Effector memory CD8-positive, alpha-beta T cell (primary cell): ENCODE results near the gene HS6ST3.

ENCODE experiments used
- ATAC-seq: fragments of 150-1000 bp; cut with Tn5 transposase; replicated peaks from 2 replicates; pipeline ENCODE4 v1.10.0; 2021; ENCODE audit warnings: mild to moderate bottlenecking, moderate library complexity
- DNase-seq, 3 experiments: peaks; one replicate each; pipeline ENCODE4 v3.0.0; 2021
- H3K27ac Mint-ChIP-seq, 2 donors: one replicate each; pipeline ENCODE4 v1.8.0; 2022; ENCODE audit warnings: mild to moderate bottlenecking in 2 of 2, mixed read lengths in 2 of 2, moderate library complexity in 2 of 2
- H3K27me3 Mint-ChIP-seq, 2 donors: one replicate each; pipeline ENCODE4 v1.8.0; 2022; ENCODE audit warnings: mixed read lengths in 2 of 2
- H3K36me3 Mint-ChIP-seq: one replicate; pipeline ENCODE4 v1.8.0; 2022; ENCODE audit warnings: mild to moderate bottlenecking, moderate library complexity, mixed read lengths; ENCODE audit not compliant: insufficient read depth
- H3K4me1 Mint-ChIP-seq, 2 donors: one replicate each; pipeline ENCODE4 v1.8.0; 2022; ENCODE audit warnings: low read depth in 2 of 2, mixed read lengths in 2 of 2
- H3K4me3 Mint-ChIP-seq, 2 donors: one replicate each; pipeline ENCODE4 v1.8.0; 2022; ENCODE audit warnings: mild to moderate bottlenecking in 2 of 2, mixed read lengths in 2 of 2, moderate library complexity in 2 of 2
- H3K9me3 Mint-ChIP-seq, 2 donors: one replicate each; pipeline ENCODE4 v1.8.0; 2022; ENCODE audit warnings: mixed read lengths in 2 of 2

The HS6ST3 gene

DNA sequence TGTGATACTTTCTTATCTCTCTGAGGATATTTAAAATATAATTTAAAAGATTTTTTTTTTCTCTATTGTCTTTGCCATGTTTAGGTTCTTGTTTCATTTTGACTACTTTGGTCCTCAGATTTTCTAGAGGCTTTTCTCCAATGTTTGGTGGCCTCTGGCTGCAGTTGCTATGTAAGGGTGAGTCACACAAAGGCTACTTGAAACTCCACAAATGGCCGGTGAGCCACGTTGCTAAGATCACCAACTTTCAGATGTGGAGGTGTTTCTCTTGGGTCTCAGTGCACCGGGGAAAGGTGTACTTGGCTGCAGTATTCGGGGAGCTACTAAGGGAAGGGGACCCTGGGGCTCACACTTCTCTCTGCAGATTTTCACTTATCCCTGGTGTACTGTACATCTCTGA lies 248.1 kb downstream of the HS6ST3 start:
- peaks cover 17 to 18% of the 10 kb centered on the region in 2 donors for H3K9me3 Mint-ChIP-seq
- ATAC-seq (no peak), DNase-seq (no peak)
- H3K36me3 Mint-ChIP-seq, result no peaks in the 10 kb centered on the region
- no peak overlapping the region for H3K27ac Mint-ChIP-seq
- no peaks in the 10 kb centered on the region for H3K27me3 Mint-ChIP-seq
- no peak overlapping the region for H3K4me3 Mint-ChIP-seq
- H3K4me1 Mint-ChIP-seq, result no peaks in the 10 kb centered on the region

DNA sequence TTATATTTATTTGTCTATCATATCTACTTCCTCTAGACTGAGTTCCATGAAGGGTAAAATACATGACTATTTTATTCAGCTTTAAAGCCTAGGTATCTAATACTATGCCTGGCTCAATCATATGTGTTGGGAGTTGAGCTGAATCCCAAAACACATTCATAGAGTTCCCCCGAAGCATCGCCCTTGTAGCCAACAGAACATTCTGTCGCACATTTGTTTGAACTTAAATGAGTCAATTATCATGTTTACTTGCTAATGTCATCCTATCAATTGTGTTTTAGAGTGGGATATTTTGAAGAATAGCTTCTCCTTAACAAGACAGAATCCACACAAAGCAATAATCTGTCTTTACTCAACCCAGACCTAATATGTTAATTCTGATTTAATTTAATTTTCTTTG lies 252.4 kb downstream of the HS6ST3 start:
- H3K4me3 Mint-ChIP-seq, result no peak overlapping the region
- peaks cover 11 to 14% of the 10 kb centered on the region in 2 donors for H3K9me3 Mint-ChIP-seq
- H3K4me1 Mint-ChIP-seq, result no peaks in the 10 kb centered on the region
- no peak overlapping the region for H3K27ac Mint-ChIP-seq
- no peaks in the 10 kb centered on the region for H3K27me3 Mint-ChIP-seq
- ATAC-seq, result no peak
- DNase-seq, result no peak
- H3K36me3 Mint-ChIP-seq, result no peaks in the 10 kb centered on the region

DNA sequence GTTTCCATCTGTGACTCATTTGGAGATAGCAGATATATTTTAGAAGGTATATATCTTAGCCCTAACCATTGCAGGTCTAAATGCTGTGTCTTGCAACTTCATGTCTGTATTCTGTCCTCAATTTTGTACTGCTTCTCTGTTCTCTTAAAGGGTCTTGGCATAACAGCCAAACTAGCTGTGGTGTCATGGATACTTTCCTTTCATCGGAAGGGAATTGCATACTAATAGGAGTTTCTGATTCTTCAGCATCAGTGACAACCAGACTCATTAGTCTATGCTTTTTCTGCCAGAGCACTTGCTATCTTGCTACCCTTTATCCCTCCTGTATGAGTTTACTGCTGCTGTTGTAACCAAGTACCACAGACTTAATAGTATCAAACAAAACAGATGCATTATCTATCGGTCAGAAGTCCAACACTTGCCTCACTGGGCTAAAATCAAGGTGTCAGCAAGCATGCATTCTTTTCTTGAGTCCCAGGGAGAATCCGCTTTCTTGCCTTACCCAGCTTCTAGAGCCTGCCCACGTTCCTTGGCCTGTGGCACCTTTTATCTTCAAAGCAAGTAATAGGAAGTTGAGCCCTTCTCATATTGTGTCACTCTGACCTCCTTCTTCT lies 253.1 kb downstream of the HS6ST3 start:
- no peak for DNase-seq
- ATAC-seq, result no peak
- no peaks in the 10 kb centered on the region for H3K4me1 Mint-ChIP-seq
- H3K27ac Mint-ChIP-seq, result no peak overlapping the region
- H3K9me3 Mint-ChIP-seq, result peaks cover 11 to 14% of the 10 kb centered on the region in 2 donors
- no peak overlapping the region for H3K4me3 Mint-ChIP-seq
- no peaks in the 10 kb centered on the region for H3K27me3 Mint-ChIP-seq
- no peaks in the 10 kb centered on the region for H3K36me3 Mint-ChIP-seq

DNA sequence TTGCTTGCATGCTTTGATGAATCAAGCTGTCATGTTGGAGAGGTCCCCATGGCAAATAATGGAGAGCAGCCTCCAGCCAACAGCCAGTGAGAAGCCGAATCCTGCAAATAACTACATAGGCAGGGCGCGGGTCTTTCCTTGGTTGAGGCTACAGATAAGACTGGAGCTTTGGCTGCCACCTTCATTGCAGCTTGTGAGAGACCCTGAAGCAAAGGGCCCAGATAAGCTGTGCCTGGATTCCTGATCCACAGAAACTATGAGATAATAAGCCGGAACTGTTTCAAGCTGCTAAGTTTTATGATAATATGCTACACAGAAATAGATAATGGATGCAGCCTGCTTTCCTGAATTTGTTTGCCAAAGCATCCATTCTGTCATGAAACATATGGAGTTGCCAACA lies 257.0 kb downstream of the HS6ST3 start:
- DNase-seq (no peak), ATAC-seq (no peak)
- Mint-ChIP-seq H3K9me3 (peaks cover 4 to 7% of the 10 kb centered on the region in 2 donors), H3K27ac (no peak overlapping the region), H3K27me3 (no peaks in the 10 kb centered on the region), H3K36me3 (no peaks in the 10 kb centered on the region), H3K4me1 (no peaks in the 10 kb centered on the region), H3K4me3 (no peak overlapping the region)

DNA sequence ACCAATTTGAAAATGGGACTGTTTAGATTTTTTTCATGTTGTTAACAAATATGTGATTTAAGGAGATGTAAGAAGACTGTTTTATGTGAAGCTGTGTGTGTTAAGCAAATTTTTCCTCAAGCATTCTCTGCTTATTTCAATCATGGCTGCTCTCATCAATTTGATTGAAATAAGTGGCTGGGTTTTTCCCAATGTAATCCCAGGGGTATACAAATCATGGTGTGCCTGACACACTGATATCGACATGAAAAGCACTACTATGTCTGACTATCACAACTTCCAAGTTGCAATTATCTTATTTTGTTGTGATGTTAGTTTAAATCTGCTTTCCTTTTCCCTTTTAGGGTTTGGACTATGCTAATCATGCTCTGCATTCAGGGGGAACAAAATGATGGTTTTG lies 283.7 kb downstream of the HS6ST3 start:
- Mint-ChIP-seq H3K4me1 (no peaks in the 10 kb centered on the region), H3K9me3 (peaks cover 8 to 14% of the 10 kb centered on the region in 2 donors), H3K27me3 (no peaks in the 10 kb centered on the region), H3K36me3 (no peaks in the 10 kb centered on the region), H3K27ac (no peak overlapping the region), H3K4me3 (no peak overlapping the region)
- no peak for DNase-seq
- ATAC-seq, result no peak

DNA sequence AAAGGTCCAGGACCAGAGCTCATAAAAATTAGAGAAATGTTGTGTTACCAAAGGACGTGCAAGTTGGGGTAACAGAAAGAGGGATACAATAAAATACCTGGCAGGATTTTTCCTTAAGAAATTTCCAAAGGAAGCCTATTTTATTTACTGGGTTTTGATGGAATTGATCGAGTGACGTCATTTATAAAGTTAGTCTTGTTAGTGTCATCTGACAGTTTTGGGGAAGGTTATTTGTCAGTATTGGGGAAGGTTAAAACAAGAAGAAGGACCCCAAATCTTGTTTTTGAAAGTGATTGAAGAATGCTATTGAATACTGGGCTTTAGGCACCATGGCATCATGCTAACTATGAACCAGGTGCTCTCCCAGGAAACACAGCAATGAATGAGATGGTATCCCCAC lies 287.9 kb downstream of the HS6ST3 start:
- Mint-ChIP-seq H3K4me1 (no peaks in the 10 kb centered on the region), H3K9me3 (peaks cover 13 to 17% of the 10 kb centered on the region in 2 donors), H3K4me3 (no peak overlapping the region), H3K36me3 (no peaks in the 10 kb centered on the region), H3K27me3 (no peaks in the 10 kb centered on the region), H3K27ac (no peak overlapping the region)
- DNase-seq (no peak), ATAC-seq (no peak)

DNA sequence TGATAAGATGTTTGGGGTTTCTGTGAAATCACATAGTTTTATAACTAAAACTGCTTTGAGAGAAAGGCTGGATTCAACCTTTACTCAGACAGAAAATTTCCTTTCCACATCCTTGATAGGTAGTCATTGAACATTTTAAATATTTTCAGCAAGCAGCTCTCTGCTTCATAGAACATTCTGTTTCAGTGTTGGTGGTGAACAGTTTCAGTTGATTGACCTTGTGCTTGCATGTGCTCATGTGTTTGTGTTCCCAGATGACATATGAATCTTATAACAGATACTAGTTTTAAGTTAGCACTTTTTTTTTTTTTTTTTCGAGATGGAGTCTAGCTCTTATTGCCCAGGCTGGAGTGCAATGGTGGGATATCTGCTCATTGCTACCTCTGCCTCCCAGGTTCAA lies 290.1 kb downstream of the HS6ST3 start:
- H3K4me1 Mint-ChIP-seq, result no peaks in the 10 kb centered on the region

DNA sequence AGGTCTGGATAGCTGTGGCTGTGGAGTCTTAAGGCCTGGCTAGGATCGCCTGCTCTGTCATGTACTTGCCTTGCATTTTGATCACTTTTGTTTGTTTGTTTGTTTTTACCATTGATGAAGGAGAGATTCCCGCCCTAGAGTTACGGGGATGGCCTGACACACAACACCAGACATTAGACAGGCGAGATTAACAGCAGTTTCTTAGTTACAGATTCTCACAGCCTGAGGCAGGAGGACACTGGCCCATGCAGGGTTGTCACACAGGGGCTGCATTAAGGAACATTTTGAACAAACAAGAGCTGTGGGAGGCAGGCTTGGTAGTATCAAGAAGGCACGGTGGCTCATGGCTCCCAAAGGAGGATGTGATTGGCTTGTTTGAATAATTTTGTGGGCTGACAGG lies 291.8 kb downstream of the HS6ST3 start:
- H3K4me1 Mint-ChIP-seq, result no peaks in the 10 kb centered on the region
- no peaks in the 10 kb centered on the region for H3K36me3 Mint-ChIP-seq
- H3K27me3 Mint-ChIP-seq, result no peaks in the 10 kb centered on the region
- ATAC-seq (no peak), DNase-seq (no peak)
- peaks cover 11 to 14% of the 10 kb centered on the region in 2 donors for H3K9me3 Mint-ChIP-seq
- H3K27ac Mint-ChIP-seq, result no peak overlapping the region
- no peak overlapping the region for H3K4me3 Mint-ChIP-seq

More for the DNA sequence above, 290.1 kb downstream of the HS6ST3 start:
- H3K27me3 Mint-ChIP-seq, result no peaks in the 10 kb centered on the region
- no peaks in the 10 kb centered on the region for H3K36me3 Mint-ChIP-seq
- H3K4me3 Mint-ChIP-seq, result no peak overlapping the region
- H3K9me3 Mint-ChIP-seq, result peaks cover 15 to 19% of the 10 kb centered on the region in 2 donors
- ATAC-seq, result no peak
- DNase-seq, result no peak
- H3K27ac Mint-ChIP-seq, result no peak overlapping the region

DNA sequence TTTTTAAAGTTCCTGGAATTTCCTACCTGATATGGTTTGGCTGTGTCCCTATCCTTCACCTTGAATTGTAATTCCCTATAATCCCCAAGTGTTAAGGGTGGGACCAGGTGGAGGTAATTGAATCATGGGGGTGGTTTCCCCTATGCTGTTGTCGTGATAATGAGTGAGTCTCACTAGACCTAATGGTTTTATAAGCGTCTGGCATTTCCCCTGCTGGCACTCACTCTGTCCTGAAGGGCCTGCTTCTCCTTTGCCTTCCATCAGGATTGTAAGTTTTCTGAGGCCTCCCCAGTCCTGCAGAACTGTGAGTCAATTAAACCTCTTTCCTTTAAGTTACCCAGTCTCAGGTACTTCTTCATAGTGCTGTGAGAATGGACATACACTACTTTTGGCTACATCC lies 298.7 kb downstream of the HS6ST3 start:
- ATAC-seq, result no peak
- H3K27ac Mint-ChIP-seq, result no peak overlapping the region

DNA sequence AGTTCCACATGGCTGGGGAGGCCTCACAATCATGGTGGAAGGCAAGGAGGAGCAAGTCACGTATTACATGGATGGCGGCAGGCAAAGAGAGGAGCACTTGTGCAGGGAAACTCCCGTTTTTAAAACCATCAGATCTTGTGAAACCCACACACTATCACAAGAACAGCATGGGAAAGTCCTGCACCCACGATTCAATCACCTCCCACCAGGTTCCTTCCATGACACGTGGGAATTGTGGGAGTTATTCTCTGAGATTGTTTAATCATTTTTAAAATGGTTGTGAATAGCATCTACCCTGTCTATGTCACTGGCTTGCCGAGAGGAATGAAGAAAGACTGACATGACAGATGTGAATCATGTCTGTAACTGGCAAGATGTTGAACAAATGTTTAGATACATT lies 301.7 kb downstream of the HS6ST3 start:
- H3K36me3 Mint-ChIP-seq, result no peaks in the 10 kb centered on the region
- H3K4me3 Mint-ChIP-seq, result no peak overlapping the region
- no peaks in the 10 kb centered on the region for H3K27me3 Mint-ChIP-seq
- H3K9me3 Mint-ChIP-seq, result peaks cover 16% of the 10 kb centered on the region in 2 donors
- no peaks in the 10 kb centered on the region for H3K4me1 Mint-ChIP-seq
- ATAC-seq (no peak), DNase-seq (no peak)
- no peak overlapping the region for H3K27ac Mint-ChIP-seq

More for the DNA sequence above, 298.7 kb downstream of the HS6ST3 start:
- H3K4me1 Mint-ChIP-seq, result no peaks in the 10 kb centered on the region
- no peaks in the 10 kb centered on the region for H3K36me3 Mint-ChIP-seq
- H3K9me3 Mint-ChIP-seq, result peaks cover 17 to 19% of the 10 kb centered on the region in 2 donors
- H3K4me3 Mint-ChIP-seq, result no peak overlapping the region
- H3K27me3 Mint-ChIP-seq, result no peaks in the 10 kb centered on the region
- no peak for DNase-seq

DNA sequence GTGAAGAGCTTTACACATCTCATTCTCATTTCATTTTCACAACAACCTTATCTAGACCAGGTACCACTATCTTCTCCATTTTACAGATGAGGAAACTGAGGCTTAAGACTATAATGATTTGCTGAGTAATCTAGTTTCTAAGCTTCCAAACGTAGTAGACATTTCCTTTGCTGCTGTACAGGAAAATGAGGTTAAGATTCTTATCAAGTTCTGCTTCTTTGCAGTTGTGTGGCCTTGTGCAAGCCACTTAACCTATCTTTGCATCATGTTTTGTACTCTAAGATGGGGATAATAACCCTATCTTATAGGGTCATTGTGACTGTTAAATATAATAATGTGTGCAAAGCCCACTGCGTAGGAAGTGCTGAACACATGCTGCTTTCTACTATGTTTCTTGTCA lies 307.9 kb downstream of the HS6ST3 start:
- no peak overlapping the region for H3K4me3 Mint-ChIP-seq
- peaks cover 0 to 9% of the 10 kb centered on the region in 2 donors for H3K9me3 Mint-ChIP-seq
- H3K27me3 Mint-ChIP-seq, result no peaks in the 10 kb centered on the region
- H3K36me3 Mint-ChIP-seq, result no peaks in the 10 kb centered on the region
- no peaks in the 10 kb centered on the region for H3K4me1 Mint-ChIP-seq
- ATAC-seq, result no peak
- no peak for DNase-seq
- H3K27ac Mint-ChIP-seq, result no peak overlapping the region

DNA sequence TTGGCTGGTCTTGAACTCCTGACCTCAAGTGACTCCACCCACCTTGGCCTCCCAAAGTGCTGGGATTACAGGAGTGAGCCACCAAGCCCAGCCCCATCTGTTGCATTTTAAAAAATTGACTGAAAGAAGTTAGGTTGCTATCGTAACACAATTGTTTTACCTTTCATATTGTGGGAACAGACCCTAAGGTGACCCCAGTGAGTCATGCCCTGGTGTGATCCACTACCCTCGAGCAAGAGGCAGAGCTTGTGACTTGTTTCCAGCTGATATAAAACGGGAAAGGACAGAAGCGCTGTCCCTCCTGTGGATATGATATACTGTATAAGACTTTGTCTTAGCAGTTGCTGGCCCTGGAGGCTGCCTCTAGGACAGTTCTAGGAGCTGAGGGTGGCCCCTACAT lies 308.6 kb downstream of the HS6ST3 start:
- no peak overlapping the region for H3K27ac Mint-ChIP-seq
- no peak overlapping the region for H3K4me3 Mint-ChIP-seq
- DNase-seq, result no peak
- no peak for ATAC-seq
- peaks cover 0 to 8% of the 10 kb centered on the region in 2 donors for H3K9me3 Mint-ChIP-seq
- H3K4me1 Mint-ChIP-seq, result no peaks in the 10 kb centered on the region
- H3K36me3 Mint-ChIP-seq, result no peaks in the 10 kb centered on the region
- H3K27me3 Mint-ChIP-seq, result no peaks in the 10 kb centered on the region

DNA sequence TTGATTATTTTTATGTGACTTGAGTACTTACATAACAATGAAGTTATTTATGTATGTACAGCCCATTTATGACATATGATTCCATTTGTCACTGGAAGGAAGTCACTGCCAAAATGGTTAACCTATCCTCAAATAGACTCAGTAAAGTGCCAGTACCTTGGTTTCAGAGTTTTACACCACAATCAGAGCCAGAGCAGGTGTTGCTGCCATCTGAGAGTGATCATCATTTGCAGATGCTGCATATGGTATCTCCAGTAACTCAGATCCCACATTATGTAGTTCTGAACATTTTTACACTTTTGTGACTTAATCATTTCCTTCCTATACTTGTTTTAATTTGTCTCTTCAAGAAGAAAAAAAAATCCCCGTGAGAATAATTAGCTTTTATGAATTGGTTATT lies 313.3 kb downstream of the HS6ST3 start:
- ATAC-seq, result no peak
- no peaks in the 10 kb centered on the region for H3K27me3 Mint-ChIP-seq

DNA sequence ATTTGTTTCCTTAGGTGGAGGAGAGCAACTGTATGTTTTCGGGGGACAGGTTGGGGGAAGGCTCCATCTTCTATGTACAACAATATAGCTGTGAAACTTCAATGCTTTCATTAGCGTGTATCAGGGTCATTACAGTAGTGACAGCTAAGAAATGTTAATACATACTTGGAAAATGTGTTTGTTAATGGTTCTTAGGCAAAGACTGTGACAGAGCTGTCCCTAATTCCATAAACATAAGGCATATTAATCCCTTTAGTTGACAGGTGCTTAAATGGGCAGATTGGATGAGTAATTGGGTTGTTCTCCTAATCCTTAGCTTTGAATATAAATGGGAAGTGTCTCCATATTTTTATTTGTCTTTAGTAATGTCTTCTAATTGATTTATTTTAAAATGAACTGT lies 313.7 kb downstream of the HS6ST3 start:
- Mint-ChIP-seq H3K9me3 (peaks cover 0 to 10% of the 10 kb centered on the region in 2 donors), H3K27me3 (no peaks in the 10 kb centered on the region), H3K36me3 (no peaks in the 10 kb centered on the region), H3K4me3 (no peak overlapping the region), H3K27ac (no peak overlapping the region), H3K4me1 (no peaks in the 10 kb centered on the region)
- no peak for ATAC-seq
- no peak for DNase-seq

More for the DNA sequence above, 313.3 kb downstream of the HS6ST3 start:
- no peak for DNase-seq
- Mint-ChIP-seq H3K9me3 (peaks cover 0 to 9% of the 10 kb centered on the region in 2 donors), H3K36me3 (no peaks in the 10 kb centered on the region), H3K4me3 (no peak overlapping the region), H3K4me1 (no peaks in the 10 kb centered on the region), H3K27ac (no peak overlapping the region)
